GM21526 (cell line): Measurements from ENCODE around the gene CHCHD4.

Source experiments
- ATAC-seq: cut with Tn5 transposase; IDR thresholded peaks from one replicate; pipeline ENCODE4 v1.9.1; 2021; ENCODE audit warnings: moderate library complexity; ENCODE audit not compliant: unreplicated experiment, low FRiP score

CHCHD4 gene

GRCh38 chr3:14150491-14151230, 26.0 kb upstream of the CHCHD4 start:
- no peak for ATAC-seq

- ATAC-seq = no peak
Observed at GRCh38 chr3:14150078-14150477, 25.4 kb upstream of the CHCHD4 start.

GRCh38 chr3:14148041-14148985, 23.6 kb upstream of the CHCHD4 start:
- ATAC-seq = no peak

GRCh38 chr3:14147617-14148016, 22.9 kb upstream of the CHCHD4 start:
- ATAC-seq = no peak

- no peak for ATAC-seq
Observed at GRCh38 chr3:14147066-14147435, 22.4 kb upstream of the CHCHD4 start.

- ATAC-seq = no peak
Observed at GRCh38 chr3:14146381-14147065, 21.9 kb upstream of the CHCHD4 start.

GRCh38 chr3:14145670-14146380, 21.2 kb upstream of the CHCHD4 start:
- no peak for ATAC-seq

GRCh38 chr3:14145236-14145635, 20.6 kb upstream of the CHCHD4 start:
- ATAC-seq = no peak

GRCh38 chr3:14144423-14145075, 19.9 kb upstream of the CHCHD4 start:
- peak; percentile 89 for ATAC-seq

GRCh38 chr3:14143271-14144225, 18.9 kb upstream of the CHCHD4 start:
- ATAC-seq = no peak

GRCh38 chr3:14142567-14143270, 18.0 kb upstream of the CHCHD4 start:
- no peak for ATAC-seq

GRCh38 chr3:14141602-14142341, 17.1 kb upstream of the CHCHD4 start:
- no peak for ATAC-seq

GRCh38 chr3:14141144-14141543, 16.5 kb upstream of the CHCHD4 start:
- ATAC-seq = no peak

GRCh38 chr3:14140668-14141067, 16.0 kb upstream of the CHCHD4 start:
- no peak for ATAC-seq

GRCh38 chr3:14139771-14140170, 15.1 kb upstream of the CHCHD4 start:
- no peak for ATAC-seq

- no peak for ATAC-seq
Observed at GRCh38 chr3:14138878-14139655, 14.4 kb upstream of the CHCHD4 start.
